Neural progenitor cell (in vitro differentiated cells): ENCODE measurements around the gene CRISPLD2.

Experiments
- CTCF ChIP-seq: fragments of 200-600 bp; sonication (generic); IDR thresholded peaks from 2 replicates; pipeline ENCODE4 v1.5.1; 2017; ENCODE audit warnings: antibody characterized with exemption, mild to moderate bottlenecking
- EZH2 ChIP-seq: fragments of 200-600 bp; sonication (generic); IDR thresholded peaks from 2 replicates; pipeline ENCODE4 v1.6.1; 2017; ENCODE audit warnings: antibody characterized with exemption, mild to moderate bottlenecking, moderate library complexity

- TF ChIP-seq CTCF (no peak), EZH2 (no peak)
Measured at GRCh38 chr16:84806890-84807258, 12.9 kb upstream of the CRISPLD2 start.
